HG03280 (cell line): ENCODE data around the gene COA8.

ENCODE experiments used
- ATAC-seq: cut with Tn5 transposase; IDR thresholded peaks from one replicate; pipeline ENCODE4 v1.9.1; 2021; ENCODE audit warnings: mild to moderate bottlenecking, moderate library complexity; ENCODE audit not compliant: unreplicated experiment

The COA8 gene

DNA sequence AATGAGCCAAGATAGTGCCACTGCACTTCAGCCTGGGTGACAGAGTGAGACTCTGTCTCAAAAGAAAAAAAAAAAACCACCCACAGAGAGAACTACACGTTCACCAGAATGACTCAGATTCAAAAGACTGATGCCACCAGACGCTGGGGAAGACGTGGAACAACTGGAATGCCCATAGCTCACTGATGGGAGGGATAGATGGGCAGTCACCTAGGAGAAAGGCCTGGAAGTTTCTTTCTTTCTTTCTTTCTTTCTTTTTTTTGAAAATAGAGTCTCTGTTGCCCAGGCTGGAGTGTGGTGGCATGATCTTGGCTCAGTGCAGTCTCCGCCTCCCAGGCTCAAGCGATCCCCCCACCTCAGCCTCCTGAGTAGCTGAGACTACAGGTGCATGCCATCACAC, 56.3 kb downstream of the COA8 start:
- no peak for ATAC-seq

DNA sequence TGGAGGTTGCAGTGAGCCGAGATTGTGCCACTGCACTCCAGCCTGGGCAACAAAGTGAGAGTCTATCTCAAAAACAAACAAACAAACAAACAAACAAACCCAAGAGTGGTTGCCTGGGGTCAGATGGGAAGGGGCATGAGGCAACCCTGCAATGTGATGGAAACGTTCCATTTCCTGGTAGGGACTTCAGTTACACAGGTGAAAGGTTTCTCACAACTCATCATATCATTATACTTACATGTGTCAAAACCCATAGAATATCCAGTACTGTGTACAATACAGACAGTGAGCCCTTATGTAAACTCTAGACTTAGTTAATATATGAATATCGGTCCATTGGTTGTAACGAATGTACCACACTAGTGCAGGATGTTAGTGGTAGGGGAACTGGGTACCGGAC, 59.1 kb downstream of the COA8 start:
- ATAC-seq: no peak

DNA sequence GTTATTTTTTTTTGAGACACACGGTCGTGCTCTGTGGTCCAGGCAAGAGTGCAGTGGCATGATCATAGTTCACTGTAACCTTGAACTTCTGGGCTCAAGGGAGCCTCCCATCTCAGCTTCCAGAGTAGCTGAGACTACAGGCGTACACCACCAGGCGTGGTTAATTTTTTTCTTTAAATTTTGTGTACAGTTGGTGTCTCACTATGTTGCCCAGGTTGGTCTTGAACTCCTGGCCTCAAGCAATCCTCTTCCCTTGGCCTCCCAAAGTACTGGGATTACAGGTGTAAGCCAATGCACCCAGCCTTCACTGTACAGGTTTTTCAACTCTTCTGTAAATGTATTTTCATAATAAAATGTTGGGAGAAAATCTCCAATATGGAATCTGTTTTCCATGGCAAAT, 60.5 kb downstream of the COA8 start:
- ATAC-seq: no peak

DNA sequence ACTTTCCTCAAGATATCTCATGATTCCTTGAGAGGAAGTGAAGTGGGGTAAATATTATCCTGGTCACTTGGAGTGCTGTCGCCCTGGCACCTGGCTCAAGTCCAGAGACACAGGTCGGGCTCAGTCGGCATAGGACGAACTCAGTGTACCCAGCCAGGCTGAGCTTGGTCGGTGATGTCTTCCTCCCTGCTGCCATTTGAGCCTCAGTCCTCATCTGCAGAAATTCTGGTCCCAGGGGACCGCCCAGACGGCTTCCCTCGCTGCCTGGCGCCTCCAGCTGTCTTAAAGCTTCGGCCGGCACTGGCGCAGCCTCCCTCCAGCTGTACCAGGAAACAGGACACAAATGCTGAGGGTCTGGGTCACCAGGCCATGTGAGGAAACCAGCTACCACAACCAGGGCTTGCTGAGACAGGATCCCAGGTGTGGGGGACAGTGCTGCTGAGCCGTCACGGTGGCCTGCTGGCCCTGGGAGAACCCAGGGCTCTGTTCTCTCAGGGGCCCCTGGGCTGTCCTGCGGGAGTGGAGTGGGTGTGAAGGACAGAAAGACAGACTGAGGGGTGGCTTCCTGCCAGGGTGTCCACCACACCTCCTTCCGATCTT, 61.2 kb downstream of the COA8 start:
- ATAC-seq: no peak

DNA sequence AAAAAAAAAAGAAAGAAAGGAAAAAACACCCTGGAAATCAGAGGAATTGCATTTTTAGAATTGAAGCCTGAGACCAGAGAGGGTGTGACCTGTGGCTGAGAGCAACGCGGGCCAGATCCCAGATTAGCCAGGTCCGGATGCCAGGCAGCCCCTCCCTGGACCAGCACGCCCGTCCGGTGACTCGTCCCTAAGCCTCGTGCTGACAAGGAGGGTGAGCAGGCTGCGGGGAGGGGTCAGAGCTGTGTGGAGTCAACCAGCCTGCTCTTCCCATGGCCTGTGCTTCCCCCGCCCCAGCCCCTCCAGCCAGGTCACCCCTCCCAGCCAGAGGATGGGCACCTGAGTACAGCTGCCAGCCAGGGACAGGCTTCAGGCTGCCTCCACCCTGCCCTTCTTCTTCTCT, 62.1 kb downstream of the COA8 start:
- no peak for ATAC-seq

DNA sequence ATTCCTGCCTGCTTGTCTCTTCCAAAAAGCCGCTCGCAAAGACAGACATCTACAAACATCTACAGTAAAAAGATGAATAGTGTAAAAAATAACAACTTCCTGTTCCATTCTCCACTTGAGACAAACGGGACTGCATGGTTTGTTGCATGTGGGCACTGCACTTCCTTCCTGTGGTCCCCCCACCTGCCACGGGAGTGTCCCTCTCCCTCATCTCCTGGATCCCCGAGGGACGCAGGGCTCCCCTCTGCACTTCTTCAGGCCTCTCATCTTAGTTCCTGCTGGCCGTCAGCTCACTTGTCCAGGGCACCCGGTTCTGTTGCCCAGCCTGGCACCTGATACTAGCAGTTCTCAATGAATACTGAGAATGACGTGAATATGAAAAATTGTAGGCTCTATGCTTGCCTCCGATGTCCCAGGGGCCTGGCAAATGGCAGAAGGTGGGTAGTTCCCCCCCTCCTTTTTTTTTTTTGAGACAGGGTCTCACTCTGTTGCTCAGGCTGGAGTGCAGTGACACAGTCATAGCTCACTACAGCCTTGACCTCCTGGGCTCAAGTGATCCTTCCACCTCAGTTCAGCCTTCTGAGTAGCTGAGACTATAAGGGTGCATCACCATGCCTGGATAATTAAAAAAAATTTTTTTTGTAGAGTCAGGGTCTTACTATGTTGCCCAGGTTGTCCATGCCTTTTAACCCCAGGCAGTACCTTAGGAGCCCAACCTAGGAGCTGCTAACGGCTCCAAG, 62.8 kb downstream of the COA8 start:
- no peak for ATAC-seq

DNA sequence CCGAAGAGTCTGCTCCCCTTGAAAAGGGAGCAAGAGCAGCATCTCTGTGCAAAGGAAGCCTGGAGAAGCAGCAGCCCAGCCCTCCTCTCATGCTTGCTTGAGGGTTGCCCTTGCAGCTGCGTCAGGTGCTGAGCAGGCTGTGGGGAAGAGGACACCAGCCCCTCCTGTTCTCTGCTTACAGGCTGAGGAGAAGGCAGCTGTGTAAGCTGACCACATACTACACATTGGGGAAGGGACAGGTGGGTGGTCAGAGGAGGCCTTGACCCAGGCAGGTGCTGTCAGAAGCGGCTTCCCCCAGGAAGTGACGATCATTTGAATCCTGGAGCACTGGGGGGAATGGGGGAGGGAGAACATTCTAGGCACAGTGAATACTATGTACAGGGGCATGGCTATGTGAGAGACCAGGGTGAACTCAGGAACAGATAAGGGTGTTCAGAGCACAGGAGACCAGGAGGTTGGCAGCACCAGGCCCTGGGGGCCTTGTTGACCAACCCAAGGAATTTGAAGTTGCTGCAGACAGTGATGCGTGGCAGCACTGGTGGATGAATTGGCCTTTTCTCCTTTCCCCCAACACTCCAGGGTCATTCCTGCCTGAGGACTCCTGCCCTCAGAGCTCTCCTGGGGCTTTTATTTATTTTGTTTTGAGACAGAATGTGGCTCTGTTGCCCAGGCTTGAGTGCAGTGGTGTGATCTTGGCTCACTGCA, 63.5 kb downstream of the COA8 start:
- ATAC-seq: no peak

DNA sequence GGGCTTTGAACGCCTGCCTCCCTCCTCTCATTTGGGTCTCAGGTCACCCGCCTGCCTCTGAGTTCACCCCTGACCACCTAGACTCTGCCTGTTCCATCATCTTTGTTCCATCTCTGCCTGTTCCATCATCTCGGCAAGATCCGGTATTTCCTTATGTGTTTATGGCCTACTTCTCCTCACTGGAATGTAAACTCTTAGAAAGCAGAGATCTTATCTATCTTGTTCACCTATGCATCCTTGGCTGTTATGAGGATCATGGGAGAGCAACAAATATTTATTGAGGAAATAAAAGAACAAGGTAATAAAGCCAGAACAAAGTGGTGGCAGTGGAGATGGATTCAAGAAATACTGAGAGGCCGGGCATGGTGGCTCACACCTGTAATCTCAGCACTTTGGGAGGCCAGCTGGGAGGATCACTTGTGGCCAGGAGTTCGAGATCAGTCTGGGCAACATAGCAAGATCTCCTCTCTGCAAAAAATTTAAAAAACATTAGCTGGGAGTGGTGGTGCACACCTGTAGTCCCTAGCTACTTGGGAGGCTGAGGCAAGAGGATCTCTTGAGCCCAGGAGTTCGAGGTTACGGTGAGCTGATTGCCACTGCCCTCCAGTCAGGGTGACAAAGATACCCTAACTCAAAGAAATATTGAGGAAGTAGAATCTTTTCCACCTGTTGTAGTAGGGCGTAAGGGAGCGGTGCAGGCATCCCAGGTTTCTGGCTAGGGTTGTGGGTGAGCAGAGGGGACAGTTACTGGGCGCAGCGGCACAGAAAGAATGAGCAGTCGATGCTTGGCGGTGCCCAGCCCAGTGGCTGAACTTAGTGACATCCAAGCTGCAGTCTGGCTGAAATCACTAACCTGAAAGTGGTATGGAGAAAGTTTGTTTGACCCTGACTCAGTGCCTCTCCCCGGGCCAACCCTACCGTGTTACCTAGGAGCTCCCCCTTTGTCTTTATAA, 64.6 kb downstream of the COA8 start:
- ATAC-seq: no peak

DNA sequence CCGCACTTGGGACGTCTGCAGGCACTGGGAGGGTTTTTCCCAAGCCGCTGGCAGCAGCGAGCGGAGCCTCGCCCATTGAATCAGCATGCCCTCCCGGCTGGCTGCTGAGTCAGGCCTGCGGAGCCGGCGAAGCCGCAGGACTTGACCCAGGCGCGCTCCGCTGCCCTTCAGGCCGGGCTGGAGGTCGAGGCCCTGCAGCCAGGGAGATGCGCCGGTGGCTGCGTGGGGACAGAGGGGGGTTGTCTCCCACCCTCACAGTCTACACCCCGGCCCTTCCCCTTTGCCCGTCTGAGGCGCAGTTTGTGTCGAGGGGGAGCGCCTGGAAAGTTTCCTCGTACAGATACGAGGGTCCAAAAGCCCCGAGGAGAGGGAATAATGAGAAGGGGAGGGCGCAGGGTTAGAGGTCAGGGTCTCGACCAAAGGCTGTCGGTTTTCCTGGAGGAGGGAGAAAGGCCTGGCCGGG, 65.5 kb downstream of the COA8 start:
- no peak for ATAC-seq

DNA sequence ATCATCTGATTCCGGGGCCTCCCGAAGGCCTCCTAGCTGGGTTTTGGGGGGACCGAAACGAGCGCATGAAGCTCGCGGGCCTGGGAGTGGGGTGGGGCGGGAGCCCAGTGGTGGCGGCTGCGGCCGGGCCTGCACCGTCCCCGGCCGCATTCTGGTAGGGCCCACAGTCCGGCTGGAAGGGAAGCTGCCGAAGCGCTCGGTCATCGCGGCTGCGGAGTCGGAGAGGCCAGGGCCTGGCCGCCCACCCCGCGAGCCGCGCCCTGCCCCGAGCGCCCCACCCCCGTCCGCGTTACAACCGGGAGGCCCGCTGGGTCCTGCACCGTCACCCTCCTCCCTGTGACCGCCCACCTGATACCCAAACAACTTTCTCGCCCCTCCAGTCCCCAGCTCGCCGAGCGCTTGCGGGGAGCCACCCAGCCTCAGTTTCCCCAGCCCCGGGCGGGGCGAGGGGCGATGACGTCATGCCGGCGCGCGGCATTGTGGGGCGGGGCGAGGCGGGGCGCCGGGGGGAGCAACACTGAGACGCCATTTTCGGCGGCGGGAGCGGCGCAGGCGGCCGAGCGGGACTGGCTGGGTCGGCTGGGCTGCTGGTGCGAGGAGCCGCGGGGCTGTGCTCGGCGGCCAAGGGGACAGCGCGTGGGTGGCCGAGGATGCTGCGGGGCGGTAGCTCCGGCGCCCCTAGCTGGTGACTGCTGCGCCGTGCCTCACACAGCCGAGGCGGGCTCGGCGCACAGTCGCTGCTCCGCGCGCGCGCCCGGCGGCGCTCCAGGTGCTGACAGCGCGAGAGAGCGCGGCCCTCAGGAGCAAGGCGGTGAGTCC, 66.1 kb downstream of the COA8 start, which contains the start of gene KLC1:
TSS of gene KLC1 (plus strand) at position 528 of the 819 bp plus-strand sequence. CDS start 25,354 bp downstream, outside the sequence.
- peak; percentile 64 for ATAC-seq

DNA sequence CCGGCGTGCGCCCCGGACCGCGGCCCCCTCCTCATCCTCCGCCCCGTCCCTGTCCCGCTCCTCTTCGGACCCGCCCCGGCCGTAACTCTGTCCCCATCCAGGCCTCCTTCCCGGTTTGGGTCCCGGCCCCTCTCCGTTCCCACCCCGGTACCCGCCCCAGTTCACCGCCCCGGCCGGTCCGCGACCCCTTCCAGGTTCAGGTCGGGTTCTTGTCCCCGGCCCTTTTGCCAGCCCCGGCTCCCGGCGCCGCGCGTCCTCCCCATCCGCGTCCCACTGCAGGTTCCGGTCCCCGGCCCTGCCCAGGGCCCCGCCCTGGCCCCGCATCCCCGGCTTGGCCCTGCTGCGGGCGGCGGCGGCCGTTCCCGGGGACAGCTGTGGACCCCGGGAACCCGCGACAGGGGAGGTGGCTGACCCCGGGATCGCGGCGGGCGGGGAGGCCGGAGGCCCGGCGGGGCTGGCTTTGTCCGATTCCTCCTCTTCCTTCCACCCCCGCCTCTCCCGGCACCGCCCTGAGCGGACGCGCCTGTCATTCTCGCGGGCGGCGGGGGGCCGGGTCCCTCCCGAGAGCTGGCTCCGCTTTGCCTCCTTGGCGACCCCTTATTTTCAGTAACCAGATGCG, 66.9 kb downstream of the COA8 start:
- ATAC-seq: peak; percentile 28

DNA sequence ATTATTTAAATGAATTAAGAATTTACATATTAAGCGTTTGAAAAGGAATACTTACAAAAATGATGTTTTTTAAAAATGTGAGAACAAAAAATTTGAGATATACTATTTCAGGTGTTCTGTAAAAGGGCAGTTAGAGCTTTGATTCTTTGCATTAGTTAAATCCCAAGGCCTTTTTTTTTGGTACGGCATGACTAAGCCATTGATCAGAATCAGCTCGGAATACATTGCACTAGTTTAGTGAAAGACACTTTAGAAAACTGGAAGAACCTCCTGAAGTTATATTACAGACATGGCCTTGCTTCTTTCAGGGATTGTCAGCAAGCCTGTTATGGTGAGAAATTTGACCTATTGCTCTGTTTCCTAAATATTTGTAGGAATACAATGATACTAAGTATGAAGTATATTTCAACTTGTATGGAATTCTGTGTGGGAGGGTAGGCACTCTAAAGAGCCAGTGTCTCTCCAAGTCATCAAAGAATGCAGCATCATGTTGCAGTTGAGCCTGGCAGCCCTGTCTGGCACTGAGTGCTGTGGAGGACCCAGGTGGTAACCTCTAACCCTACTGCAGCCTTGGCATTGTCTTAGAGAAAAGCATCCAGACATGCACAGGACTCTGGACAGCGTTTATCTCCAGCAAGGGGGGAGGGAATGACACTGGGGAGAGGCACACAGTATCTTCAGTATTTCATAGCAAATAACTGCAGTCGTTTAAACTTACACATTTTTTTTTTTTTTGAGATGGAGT, 67.8 kb downstream of the COA8 start:
- ATAC-seq: no peak

DNA sequence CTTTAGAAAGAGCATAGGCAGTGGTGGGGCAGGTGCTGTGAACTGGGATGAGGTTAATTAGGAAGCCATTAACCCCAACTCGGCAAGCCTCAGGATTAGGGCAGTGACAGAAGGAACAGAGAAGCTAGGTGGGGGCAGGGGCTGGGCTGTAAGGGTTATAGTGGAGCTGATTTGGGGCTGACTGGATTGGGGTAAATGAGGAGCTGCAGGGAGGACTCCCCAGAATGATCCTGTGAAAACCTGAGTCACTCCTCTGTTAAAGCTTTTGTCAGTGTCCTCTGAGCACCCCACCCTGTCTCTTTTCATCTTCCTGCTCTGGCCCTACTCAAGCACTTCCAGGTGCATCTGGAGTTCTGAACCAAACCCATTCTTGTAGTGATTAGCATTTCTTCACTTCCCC, 70.6 kb downstream of the COA8 start:
- no peak for ATAC-seq

DNA sequence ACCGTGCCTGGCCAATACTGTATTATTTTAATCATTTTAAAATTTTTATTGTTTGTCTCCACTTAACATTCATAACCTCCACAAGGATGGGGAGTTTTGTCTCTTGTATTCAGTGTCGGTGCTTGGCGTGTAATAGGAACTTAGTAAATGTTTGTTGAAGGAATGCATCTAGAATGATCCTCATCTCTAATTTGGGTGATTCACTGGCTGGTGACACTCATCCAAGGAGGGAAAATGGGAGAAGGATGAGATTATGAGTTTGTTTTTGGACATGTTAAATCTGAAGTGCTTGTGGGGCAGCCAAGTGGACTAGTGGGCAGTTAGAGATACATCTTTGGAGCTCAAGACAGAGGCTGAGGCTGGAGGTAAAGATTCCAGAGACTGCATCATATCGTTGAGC, 71.4 kb downstream of the COA8 start:
- no peak for ATAC-seq

DNA sequence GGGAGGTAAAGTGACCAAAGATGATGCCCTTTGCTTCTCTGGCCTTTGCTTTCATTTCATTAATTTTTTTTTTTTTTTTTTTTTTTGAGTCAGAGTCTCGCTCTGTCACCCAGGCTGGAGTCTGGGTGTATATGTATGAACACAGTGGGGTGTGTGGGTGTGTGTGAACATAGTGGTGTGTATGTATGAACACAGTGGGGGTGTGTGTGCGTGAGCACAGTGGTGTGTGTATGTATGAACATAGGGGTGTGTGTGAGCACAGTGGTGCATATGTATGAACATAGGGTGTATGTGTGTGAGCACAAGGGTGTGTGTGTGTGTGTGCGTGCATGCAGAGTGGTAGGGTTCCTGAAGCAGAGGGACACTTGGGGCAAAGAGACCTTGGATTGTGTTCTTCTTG, 75.8 kb downstream of the COA8 start:
- no peak for ATAC-seq
